Large intestine (tissue), 3 donors: ENCODE data around the gene NEGR1. TPM values are rescaled to one million over a fixed set of nuclear protein-coding genes. Genes with fewer than 3 reads are reported as not detected.
"Not testable (repeated sequence)": the region's sequence is repeated elsewhere in the genome, so short reads cannot be mapped to it uniquely, and the experiment has no call there.

Source experiments
- DNase-seq, 2 donors: peaks; one replicate each; pipeline versions ENCODE4 v3.0.0 to v3.0.0-alpha.2; 2013
- H3K27ac ChIP-seq: one replicate; pipeline ENCODE4 v1.5.1; 2013; ENCODE audit warnings: low read length
- H3K27me3 ChIP-seq: 2 replicates; pipeline ENCODE4 v1.6.1; 2013; ENCODE audit warnings: low read length; ENCODE audit not compliant: control insufficient read depth, insufficient read depth
- H3K36me3 ChIP-seq: 2 replicates; pipeline ENCODE4 v1.6.1; 2013; ENCODE audit warnings: low read length; ENCODE audit not compliant: control insufficient read depth, insufficient read depth
- H3K4me1 ChIP-seq: one replicate; pipeline ENCODE4 v1.6.1; 2013; ENCODE audit warnings: low read length; ENCODE audit not compliant: control insufficient read depth, insufficient read depth
- H3K4me3 ChIP-seq: one replicate; pipeline ENCODE4 v1.5.1; 2013; ENCODE audit warnings: low read length
- H3K9me3 ChIP-seq: one replicate; pipeline ENCODE4 v1.6.1; 2013; ENCODE audit warnings: mild to moderate bottlenecking, low read depth, low read length, moderate library complexity; ENCODE audit not compliant: control insufficient read depth
- WGBS: methylation state at CpG from one replicate; pipeline ENCODE4 v1.1.5; 2013; ENCODE audit warnings: low lambda C conversion rate; ENCODE audit not compliant: insufficient coverage; 5-methylcytosine and 5-hydroxymethylcytosine counted together
- polyA plus RNA-seq: library from polyadenylated mRNA; unstranded; fragments of 120-200 nt; gene quantifications from one replicate; pipeline ENCODE4 v1.2.1, GENCODE V29; 2013

The NEGR1 gene
- polyA plus RNA-seq, 1 donor = 9.9 TPM

DNA sequence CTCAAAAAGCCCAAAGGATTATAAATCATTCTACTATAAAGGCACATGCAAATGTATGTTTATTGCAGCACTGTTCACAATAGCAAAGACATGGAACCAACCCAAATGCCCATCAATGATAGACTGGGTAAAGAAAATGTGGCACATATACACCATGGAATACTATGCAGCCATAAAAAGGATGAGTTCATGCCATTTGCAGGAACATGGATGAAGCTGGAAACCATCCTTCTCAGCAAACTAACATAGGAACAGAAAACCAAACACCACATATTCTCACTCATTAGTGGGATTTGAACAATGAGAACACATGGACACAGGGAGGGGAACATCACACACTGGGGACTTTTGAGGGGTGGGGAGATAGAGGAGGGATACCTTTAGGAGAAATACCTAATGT is 46.4 kb downstream of the NEGR1 start:
- H3K27ac ChIP-seq, H3K4me1 ChIP-seq, H3K27me3 ChIP-seq, DNase-seq, H3K9me3 ChIP-seq, H3K4me3 ChIP-seq, H3K36me3 ChIP-seq: not testable (repeated sequence)

DNA sequence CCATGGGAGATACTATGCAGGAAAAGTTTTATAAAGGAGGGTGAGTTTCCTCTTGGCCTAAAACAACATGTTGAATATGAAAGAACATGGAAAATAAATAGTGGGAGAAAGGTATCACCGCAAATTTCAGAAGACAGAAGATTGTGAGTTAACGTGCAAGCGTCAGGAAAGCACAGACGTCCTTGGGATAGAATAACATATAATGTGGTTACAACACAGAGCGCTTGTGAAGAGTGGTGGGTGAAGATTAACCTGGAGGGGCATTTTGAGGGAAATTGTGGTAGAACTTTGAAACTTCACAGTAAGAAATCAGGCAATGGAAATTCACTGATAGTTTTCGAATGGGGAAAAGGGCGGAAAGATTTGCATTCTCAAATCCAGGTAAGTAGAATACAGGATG is 47.3 kb downstream of the NEGR1 start:
- DNase-seq = no peak
- Histone ChIP-seq H3K4me1 (no peaks in the 10 kb centered on the region), H3K9me3 (no peaks in the 10 kb centered on the region), H3K36me3 (no peaks in the 10 kb centered on the region), H3K27ac (no peak overlapping the region), H3K4me3 (no peak overlapping the region), H3K27me3 (no peaks in the 10 kb centered on the region)
- 82% methylated on average over 4 of the region's 7 CpGs for WGBS

GRCh38 chr1:72230746-72231145 is 51.6 kb downstream of the NEGR1 start:
- Histone ChIP-seq H3K27ac (no peak overlapping the region), H3K4me1 (no peaks in the 10 kb centered on the region), H3K9me3 (no peaks in the 10 kb centered on the region), H3K4me3 (no peak overlapping the region), H3K27me3 (no peaks in the 10 kb centered on the region), H3K36me3 (no peaks in the 10 kb centered on the region)
- no peak for DNase-seq
- no CpG with 5 or more reads among the region's 1 CpG for WGBS

GRCh38 chr1:72229893-72230292 is 52.4 kb downstream of the NEGR1 start:
- no peaks in the 10 kb centered on the region for H3K36me3 ChIP-seq
- no peak overlapping the region for H3K4me3 ChIP-seq
- no peak for DNase-seq
- H3K4me1 ChIP-seq = no peaks in the 10 kb centered on the region
- H3K9me3 ChIP-seq = no peaks in the 10 kb centered on the region
- H3K27ac ChIP-seq = no peak overlapping the region
- H3K27me3 ChIP-seq = no peaks in the 10 kb centered on the region

DNA sequence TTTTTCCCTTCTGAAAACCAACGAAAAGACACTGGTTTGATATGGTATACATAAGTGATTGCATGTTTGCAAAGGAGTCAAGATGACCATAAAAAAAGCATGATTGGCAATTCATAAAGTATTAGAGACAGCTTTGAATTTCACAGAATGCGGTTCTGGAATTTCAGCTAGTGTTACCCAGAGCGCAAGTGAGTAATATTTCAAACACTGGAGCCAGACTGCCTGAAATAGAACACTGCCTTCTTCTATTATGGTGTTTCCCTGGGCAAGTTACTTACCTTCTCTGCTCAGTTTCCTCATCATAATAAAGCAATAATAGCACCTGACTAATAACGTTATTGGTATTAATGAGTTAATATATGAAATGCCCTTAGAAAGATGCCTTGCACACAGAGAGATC is 54.7 kb downstream of the NEGR1 start:
- Histone ChIP-seq H3K27me3 (no peaks in the 10 kb centered on the region), H3K4me1 (no peaks in the 10 kb centered on the region), H3K4me3 (no peak overlapping the region), H3K27ac (peak overlapping the region; percentile 18), H3K9me3 (no peaks in the 10 kb centered on the region), H3K36me3 (no peaks in the 10 kb centered on the region)
- DNase-seq = no peak
- 40% methylated on average over 1 of the region's 4 CpGs for WGBS

DNA sequence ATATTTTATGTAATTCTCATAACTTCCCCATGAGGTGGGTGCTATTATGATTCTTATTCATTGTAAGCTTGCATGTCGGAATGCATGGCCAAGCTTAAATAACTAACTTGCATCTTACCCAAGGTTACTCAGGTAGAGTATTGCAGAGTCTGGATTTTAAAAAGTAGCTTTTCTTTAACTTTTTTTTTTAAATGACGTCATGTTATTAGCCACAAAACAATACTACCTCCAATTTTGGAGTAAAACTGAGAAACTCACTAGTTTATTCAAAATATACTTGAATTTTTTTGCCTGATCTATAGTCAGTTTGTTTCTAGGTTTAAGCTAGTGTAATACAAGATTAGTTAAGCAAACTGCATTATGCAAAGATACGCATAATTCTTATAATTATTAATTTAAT is 57.8 kb downstream of the NEGR1 start:
- DNase-seq = no peak
- no peaks in the 10 kb centered on the region for H3K4me1 ChIP-seq
- no peak overlapping the region for H3K4me3 ChIP-seq
- H3K27me3 ChIP-seq = no peaks in the 10 kb centered on the region
- H3K36me3 ChIP-seq = no peaks in the 10 kb centered on the region
- H3K9me3 ChIP-seq = no peaks in the 10 kb centered on the region
- no peak overlapping the region for H3K27ac ChIP-seq
- WGBS = no CpG with 5 or more reads among the region's 3 CpGs

DNA sequence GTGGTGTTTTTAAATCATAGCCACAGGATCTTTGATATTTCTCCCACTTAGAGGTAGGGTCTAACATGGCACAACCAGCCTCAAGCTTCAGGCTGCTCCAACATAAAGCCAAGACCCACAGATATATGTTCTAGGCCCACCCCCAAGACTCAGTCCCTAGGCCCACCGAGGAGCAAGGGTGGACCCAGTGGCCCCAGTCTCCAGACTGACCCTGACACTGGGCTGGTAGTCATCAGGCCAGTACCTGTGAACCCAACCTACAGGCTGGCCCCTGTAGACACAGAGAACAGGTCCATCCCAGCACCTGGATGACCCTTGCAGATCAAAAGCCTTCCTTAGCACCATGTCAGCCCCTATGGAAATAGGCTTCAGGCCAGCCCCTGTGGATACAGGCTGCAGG is 60.5 kb downstream of the NEGR1 start:
- no peaks in the 10 kb centered on the region for H3K27me3 ChIP-seq
- H3K27ac ChIP-seq = no peak overlapping the region
- no peaks in the 10 kb centered on the region for H3K36me3 ChIP-seq
- no peaks in the 10 kb centered on the region for H3K9me3 ChIP-seq
- H3K4me3 ChIP-seq = no peak overlapping the region
- no peaks in the 10 kb centered on the region for H3K4me1 ChIP-seq
- WGBS = no CpG with 5 or more reads among the region's 1 CpG
- DNase-seq = no peak

DNA sequence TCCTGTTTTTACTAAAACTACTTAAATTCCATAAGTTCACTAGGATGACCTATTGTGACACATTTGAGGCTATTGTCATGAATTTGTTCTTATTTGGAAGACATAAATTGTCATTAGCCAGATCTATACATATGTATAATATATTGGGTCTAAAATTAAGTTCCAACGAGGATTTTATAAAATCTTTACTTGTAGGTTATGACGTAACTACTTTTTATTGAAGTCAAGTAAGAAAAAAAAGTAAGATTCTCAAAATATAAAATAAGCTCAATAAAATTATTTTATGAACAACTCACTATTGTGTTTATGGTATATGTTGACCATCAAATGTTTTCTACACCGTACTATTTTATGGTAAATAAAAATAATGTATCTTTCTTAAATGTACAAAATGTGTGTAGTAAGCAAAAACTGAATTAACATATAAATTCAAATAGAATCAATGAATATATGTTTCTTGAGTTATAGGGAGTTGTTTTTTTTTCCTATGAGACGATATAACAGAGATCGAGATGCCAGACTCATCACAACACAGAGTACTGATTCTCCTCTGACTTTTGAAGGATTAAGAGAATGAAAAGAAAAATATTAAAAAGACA is 64.1 kb downstream of the NEGR1 start:
- H3K27ac ChIP-seq = no peak overlapping the region

DNA sequence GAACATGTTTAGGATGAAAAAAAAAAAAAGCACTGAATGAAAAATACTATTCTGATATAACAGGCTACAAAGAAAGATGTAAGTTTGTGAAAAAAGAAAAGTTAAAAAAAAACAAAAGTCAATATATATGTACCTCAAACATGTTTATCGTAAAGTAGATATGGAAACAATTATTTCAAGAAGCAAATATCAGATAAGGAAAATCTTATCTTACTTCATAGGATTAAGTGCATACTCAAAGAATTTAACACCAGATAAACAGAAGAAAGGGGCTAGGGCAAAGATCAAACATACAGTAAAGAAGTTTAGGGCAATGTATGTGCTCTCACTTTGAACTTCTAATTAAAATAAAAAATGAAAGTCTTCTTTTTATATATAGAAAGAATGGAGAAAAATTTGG is 75.3 kb downstream of the NEGR1 start:
- no peak overlapping the region for H3K27ac ChIP-seq
- no peaks in the 10 kb centered on the region for H3K36me3 ChIP-seq
- H3K4me1 ChIP-seq = no peaks in the 10 kb centered on the region
- H3K9me3 ChIP-seq = no peaks in the 10 kb centered on the region
- 38% methylated on average over 1 of the region's 1 CpG for WGBS
- no peak for DNase-seq
- H3K27me3 ChIP-seq = no peaks in the 10 kb centered on the region
- H3K4me3 ChIP-seq = no peak overlapping the region

More for the DNA sequence above, 64.1 kb downstream of the NEGR1 start:
- Histone ChIP-seq H3K36me3 (no peaks in the 10 kb centered on the region), H3K27me3 (no peaks in the 10 kb centered on the region), H3K4me1 (no peaks in the 10 kb centered on the region), H3K4me3 (no peak overlapping the region), H3K9me3 (no peaks in the 10 kb centered on the region)
- DNase-seq = no peak
- 93% methylated on average over 3 of the region's 5 CpGs for whole genome bisulfite sequencing

GRCh38 chr1:72202761-72203160 is 79.6 kb downstream of the NEGR1 start:
- DNase-seq = no peak
- no peaks in the 10 kb centered on the region for H3K9me3 ChIP-seq
- no peaks in the 10 kb centered on the region for H3K36me3 ChIP-seq
- no peaks in the 10 kb centered on the region for H3K27me3 ChIP-seq
- no peaks in the 10 kb centered on the region for H3K4me1 ChIP-seq
- no peak overlapping the region for H3K27ac ChIP-seq
- H3K4me3 ChIP-seq = no peak overlapping the region
- WGBS = no CpG with 5 or more reads among the region's 2 CpGs

- Histone ChIP-seq H3K27me3 (no peaks in the 10 kb centered on the region), H3K36me3 (no peaks in the 10 kb centered on the region), H3K4me1 (no peaks in the 10 kb centered on the region), H3K4me3 (no peak overlapping the region), H3K27ac (no peak overlapping the region), H3K9me3 (no peaks in the 10 kb centered on the region)
- DNase-seq = no peak
- WGBS = no CpG with 5 or more reads among the region's 3 CpGs
These were observed 84.6 kb downstream of the NEGR1 start for GRCh38 chr1:72197786-72198185.
